ENCODE results near the gene SLC25A12. TPM values are rescaled to one million over a fixed set of nuclear protein-coding genes. Genes with fewer than 3 reads are reported as not detected.

SLC25A12 gene
- total and polyA plus RNA-seq, 10 of the 15 experiments (the other 5 are each of a cell fraction or from before 2014, with no cell fraction given): 20.9 to 50.0 (median 33.0) TPM

DNA sequence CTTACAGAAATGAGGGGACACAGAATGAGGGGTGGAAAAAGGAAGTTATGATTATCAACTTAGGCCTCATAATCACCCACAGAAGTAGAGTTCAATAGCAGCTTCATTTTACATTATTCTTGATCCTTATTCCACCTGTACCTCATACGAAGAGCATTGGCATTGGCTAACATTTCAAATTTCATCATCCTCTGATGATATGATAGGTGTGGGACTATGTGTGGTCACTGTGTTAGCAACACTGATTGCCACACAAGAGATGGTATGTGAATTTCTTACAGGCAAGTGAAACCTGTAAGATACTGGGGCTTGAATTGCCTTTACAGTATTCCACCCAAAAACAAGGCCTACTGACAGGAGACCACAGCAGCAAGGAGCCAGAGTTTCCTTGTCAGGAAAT is 14.2 kb upstream of the SLC25A12 start (continued):
- TF ChIP-seq KAT2A (conservative IDR thresholded peaks at IDR 0.05; ENCODE audit: control insufficient read depth, low read depth, low read length): no peak
- TF ChIP-seq EZH2 (IDR thresholded peaks at IDR 0.05; ENCODE audit: borderline replicate concordance, control insufficient read depth, low read depth, low read length): no peak
- no peak for TF ChIP-seq POLR2AphosphoS2 (IDR thresholded peaks at IDR 0.05; ENCODE audit: low read depth, low read length)
- TF ChIP-seq HCFC1 (IDR thresholded peaks at IDR 0.05; ENCODE audit: low read length): no peak
- no peak for TF ChIP-seq TBL1XR1 (IDR thresholded peaks at IDR 0.05; ENCODE audit: low read depth, low read length)
- TF ChIP-seq NRF1 (conservative IDR thresholded peaks at IDR 0.05; ENCODE audit: low read depth, low read length): no peak
- TF ChIP-seq ESRRA (IDR thresholded peaks at IDR 0.05; ENCODE audit: low read length): no peak
- TF ChIP-seq, protein P1, sequence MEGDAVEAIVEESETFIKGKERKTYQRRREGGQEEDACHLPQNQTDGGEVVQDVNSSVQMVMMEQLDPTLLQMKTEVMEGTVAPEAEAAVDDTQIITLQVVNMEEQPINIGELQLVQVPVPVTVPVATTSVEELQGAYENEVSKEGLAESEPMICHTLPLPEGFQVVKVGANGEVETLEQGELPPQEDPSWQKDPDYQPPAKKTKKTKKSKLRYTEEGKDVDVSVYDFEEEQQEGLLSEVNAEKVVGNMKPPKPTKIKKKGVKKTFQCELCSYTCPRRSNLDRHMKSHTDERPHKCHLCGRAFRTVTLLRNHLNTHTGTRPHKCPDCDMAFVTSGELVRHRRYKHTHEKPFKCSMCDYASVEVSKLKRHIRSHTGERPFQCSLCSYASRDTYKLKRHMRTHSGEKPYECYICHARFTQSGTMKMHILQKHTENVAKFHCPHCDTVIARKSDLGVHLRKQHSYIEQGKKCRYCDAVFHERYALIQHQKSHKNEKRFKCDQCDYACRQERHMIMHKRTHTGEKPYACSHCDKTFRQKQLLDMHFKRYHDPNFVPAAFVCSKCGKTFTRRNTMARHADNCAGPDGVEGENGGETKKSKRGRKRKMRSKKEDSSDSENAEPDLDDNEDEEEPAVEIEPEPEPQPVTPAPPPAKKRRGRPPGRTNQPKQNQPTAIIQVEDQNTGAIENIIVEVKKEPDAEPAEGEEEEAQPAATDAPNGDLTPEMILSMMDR (IDR thresholded peaks at IDR 0.05 in 2 of 3, conservative IDR thresholded peaks at IDR 0.05 in 1 of 3; ENCODE audit: control insufficient read depth in 2 of 3, extremely low read depth in 1 of 3, insufficient read depth in 1 of 3, low read depth in 3 of 3, low read length in 3 of 3): no peak
- no peak for TF ChIP-seq BRCA1 (IDR thresholded peaks at IDR 0.05; ENCODE audit: low read depth, low read length)

DNA sequence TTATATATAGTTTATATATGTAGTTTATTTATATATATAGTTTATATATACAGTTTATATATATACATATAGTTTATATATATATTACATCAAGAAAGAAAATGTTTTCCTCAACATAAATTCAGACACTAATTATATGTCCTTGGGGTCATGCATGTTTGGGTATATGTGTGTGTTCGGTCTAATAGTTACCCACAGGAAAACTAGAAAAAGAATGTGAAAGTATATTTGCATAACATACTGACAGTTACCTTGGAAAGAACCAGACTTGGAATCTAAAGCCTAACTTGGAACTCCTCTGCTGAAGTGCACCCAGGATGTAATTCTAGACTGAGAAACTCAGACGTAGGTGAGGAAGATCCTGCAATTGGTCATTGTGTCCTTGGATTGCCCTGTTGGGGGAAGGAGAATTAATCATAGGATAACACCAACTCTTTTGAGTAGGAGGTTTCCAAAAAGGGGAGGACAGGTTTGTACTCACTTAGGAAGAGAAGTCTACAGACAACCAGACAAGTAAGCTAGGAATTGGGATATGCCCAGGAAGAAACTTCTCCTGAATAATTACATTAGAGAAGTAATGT is 8.9 kb upstream of the SLC25A12 start:
- CTCF ChIA-PET: no interaction called here
- H3K4me2 ChIP-seq (ENCODE audit: control insufficient read depth, insufficient read depth): peak overlapping the region; percentile 54
- no peaks in the 10 kb centered on the region; the same call in 1 of the 3 replicates for H3K9me3 ChIP-seq (replicated peaks; ENCODE audit: control insufficient read depth, insufficient read depth, low read length)
- TF ChIP-seq ZNF207 (IDR thresholded peaks at IDR 0.05; ENCODE audit: borderline replicate concordance): no peak
- TF ChIP-seq TCF3 (IDR thresholded peaks at IDR 0.05; ENCODE audit: borderline replicate concordance, insufficient read depth, low read depth, low read length): no peak
- TF ChIP-seq, protein P2, sequence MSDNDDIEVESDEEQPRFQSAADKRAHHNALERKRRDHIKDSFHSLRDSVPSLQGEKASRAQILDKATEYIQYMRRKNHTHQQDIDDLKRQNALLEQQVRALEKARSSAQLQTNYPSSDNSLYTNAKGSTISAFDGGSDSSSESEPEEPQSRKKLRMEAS (IDR thresholded peaks at IDR 0.05; ENCODE audit: low read depth, low read length): no peak
- TF ChIP-seq, protein P3, sequence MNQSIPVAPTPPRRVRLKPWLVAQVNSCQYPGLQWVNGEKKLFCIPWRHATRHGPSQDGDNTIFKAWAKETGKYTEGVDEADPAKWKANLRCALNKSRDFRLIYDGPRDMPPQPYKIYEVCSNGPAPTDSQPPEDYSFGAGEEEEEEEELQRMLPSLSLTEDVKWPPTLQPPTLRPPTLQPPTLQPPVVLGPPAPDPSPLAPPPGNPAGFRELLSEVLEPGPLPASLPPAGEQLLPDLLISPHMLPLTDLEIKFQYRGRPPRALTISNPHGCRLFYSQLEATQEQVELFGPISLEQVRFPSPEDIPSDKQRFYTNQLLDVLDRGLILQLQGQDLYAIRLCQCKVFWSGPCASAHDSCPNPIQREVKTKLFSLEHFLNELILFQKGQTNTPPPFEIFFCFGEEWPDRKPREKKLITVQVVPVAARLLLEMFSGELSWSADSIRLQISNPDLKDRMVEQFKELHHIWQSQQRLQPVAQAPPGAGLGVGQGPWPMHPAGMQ (IDR thresholded peaks at IDR 0.05; ENCODE audit: borderline replicate concordance): no peak
- no peak for TF ChIP-seq ZNF384 (IDR thresholded peaks at IDR 0.05; ENCODE audit: borderline replicate concordance, low read depth, low read length)
- TF ChIP-seq HCFC1 (IDR thresholded peaks at IDR 0.05; ENCODE audit: low read length): no peak
- TF ChIP-seq NFYA (IDR thresholded peaks at IDR 0.05; ENCODE audit: borderline replicate concordance, low read depth, low read length): no peak
- TF ChIP-seq, protein P4, sequence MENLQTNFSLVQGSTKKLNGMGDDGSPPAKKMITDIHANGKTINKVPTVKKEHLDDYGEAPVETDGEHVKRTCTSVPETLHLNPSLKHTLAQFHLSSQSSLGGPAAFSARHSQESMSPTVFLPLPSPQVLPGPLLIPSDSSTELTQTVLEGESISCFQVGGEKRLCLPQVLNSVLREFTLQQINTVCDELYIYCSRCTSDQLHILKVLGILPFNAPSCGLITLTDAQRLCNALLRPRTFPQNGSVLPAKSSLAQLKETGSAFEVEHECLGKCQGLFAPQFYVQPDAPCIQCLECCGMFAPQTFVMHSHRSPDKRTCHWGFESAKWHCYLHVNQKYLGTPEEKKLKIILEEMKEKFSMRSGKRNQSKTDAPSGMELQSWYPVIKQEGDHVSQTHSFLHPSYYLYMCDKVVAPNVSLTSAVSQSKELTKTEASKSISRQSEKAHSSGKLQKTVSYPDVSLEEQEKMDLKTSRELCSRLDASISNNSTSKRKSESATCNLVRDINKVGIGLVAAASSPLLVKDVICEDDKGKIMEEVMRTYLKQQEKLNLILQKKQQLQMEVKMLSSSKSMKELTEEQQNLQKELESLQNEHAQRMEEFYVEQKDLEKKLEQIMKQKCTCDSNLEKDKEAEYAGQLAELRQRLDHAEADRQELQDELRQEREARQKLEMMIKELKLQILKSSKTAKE (IDR thresholded peaks at IDR 0.05; ENCODE audit: low read depth, poor library complexity, severe bottlenecking): no peak
- TF ChIP-seq ZNF24 (IDR thresholded peaks at IDR 0.05): no peak

More for the DNA sequence above, 8.9 kb upstream of the SLC25A12 start:
- Histone ChIP-seq H3K27ac (ENCODE audit: control insufficient read depth, insufficient read depth) (no peak overlapping the region), H3K4me1 (ENCODE audit: control insufficient read depth, insufficient read depth, low read length) (peaks cover 12% of the 10 kb centered on the region; the same call in 1 of the 2 replicates), H3K36me3 (ENCODE audit: control insufficient read depth in 2 of 2, insufficient read depth in 2 of 2, low read length in 1 of 2) (no peaks in the 10 kb centered on the region), H3K79me2 (ENCODE audit: control insufficient read depth, insufficient read depth, low read length) (no peaks in the 10 kb centered on the region), H3K27me3 (replicated peaks in 1 of 2; ENCODE audit: control insufficient read depth in 2 of 2, insufficient read depth in 2 of 2, low read length in 1 of 2) (no peaks in the 10 kb centered on the region), H3K9ac (ENCODE audit: control insufficient read depth, insufficient read depth, low read length) (no peak overlapping the region), H4K20me1 (ENCODE audit: control insufficient read depth, insufficient read depth) (no peaks in the 10 kb centered on the region), H2AFZ (ENCODE audit: control insufficient read depth, low read depth, low read length) (peak overlapping the region; percentile 51; the same call in 1 of the 2 replicates), H3K4me3 (no peak overlapping the region)
- POLR2A ChIA-PET: no interaction called here
- RAD21 ChIA-PET (ENCODE audit: unreplicated experiment): no interaction called here
- SMC1A ChIA-PET (ENCODE audit: uncharacterized antibody, unreplicated experiment): no interaction called here
- in situ Hi-C loops (cut with MboI): no loop called here
- intact Hi-C loops (cut with micrococcal nuclease; ENCODE audit: unreplicated experiment): no loop called here
- BruUV-seq (replicated peaks): no TSS peak
- ATAC-seq (peak; percentile 42; the same call in 2 of the 3 replicates), FAIRE-seq (no peak), DNase-seq (ENCODE audit: low read depth, low spot score) (no peak)
- WGBS (ENCODE audit: insufficient coverage, insufficient replicate concordance, low lambda C conversion rate, missing lambda C conversion rate): 2% methylated on average over 2 of the region's 2 CpGs
